Caco-2 (cell line): Measurements from ENCODE around the gene KCNC1. TPM values are rescaled to one million over a fixed set of nuclear protein-coding genes. Genes with fewer than 3 reads are reported as not detected.

ENCODE experiments used
- BruUV-seq: library from RNA; stranded (reverse); fragments of 400-500 nt; replicated peaks from 2 replicates; lab custom pipeline; 2021; lab: Mats Ljungman, UMichigan
- CTCF ChIA-PET: fragments of 300-600 bp; sonication (Branson Sonifier 250); formaldehyde crosslinking; loops from one replicate; lab custom pipeline; 2022; ENCODE audit warnings: antibody characterized with exemption; lab: Charles Lee
- POLR2A ChIA-PET: fragments of 300-600 bp; sonication (Branson Sonifier 250); formaldehyde crosslinking; loops from one replicate; lab custom pipeline; 2022; ENCODE audit warnings: antibody characterized with exemption; lab: Charles Lee
- DNase-seq, 2 experiments: peaks; one replicate each; pipeline versions ENCODE4 v3.0.0 to v3.0.0-alpha.2; 2020 to 2022
- H3K27me3 ChIP-seq: replicated peaks from 2 replicates; pipeline ENCODE4 v1.6.0; 2011; ENCODE audit warnings: low read length; ENCODE audit not compliant: control insufficient read depth, insufficient read depth
- H3K36me3 ChIP-seq: 2 replicates; pipeline ENCODE4 v1.5.1; 2011; ENCODE audit warnings: low read length; ENCODE audit not compliant: control insufficient read depth, insufficient read depth
- H3K4me1 ChIP-seq: fragments of 250-450 bp; sonication (Bioruptor Pico); 2 replicates; pipeline ENCODE4 v1.5.1; 2020; ENCODE audit warnings: mild to moderate bottlenecking
- H3K4me3 ChIP-seq: 2 replicates; pipeline ENCODE4 v1.5.1; 2011; ENCODE audit warnings: low read depth, mild to moderate bottlenecking, control low read depth, low read length
- H3K9me3 ChIP-seq: fragments of 250-450 bp; sonication (Bioruptor Pico); 2 replicates; pipeline ENCODE4 v1.5.1; 2020; ENCODE audit warnings: mild to moderate bottlenecking, moderate library complexity
- H3K27ac Mint-ChIP-seq: one replicate; pipeline ENCODE4 v1.8.0; 2022; ENCODE audit warnings: mixed read lengths; ENCODE audit not compliant: unreplicated experiment
- H3K27me3 Mint-ChIP-seq: one replicate; pipeline ENCODE4 v1.8.0; 2022; ENCODE audit warnings: mixed read lengths; ENCODE audit not compliant: insufficient read depth, unreplicated experiment
- H3K36me3 Mint-ChIP-seq: one replicate; pipeline ENCODE4 v1.8.0; 2022; ENCODE audit warnings: mild to moderate bottlenecking, mixed read lengths; ENCODE audit not compliant: insufficient read depth, unreplicated experiment
- H3K4me1 Mint-ChIP-seq: one replicate; pipeline ENCODE4 v1.8.0; 2022; ENCODE audit warnings: low read depth, mixed read lengths; ENCODE audit not compliant: unreplicated experiment
- H3K4me3 Mint-ChIP-seq: one replicate; pipeline ENCODE4 v1.8.0; 2022; ENCODE audit warnings: mild to moderate bottlenecking, moderate library complexity, mixed read lengths; ENCODE audit not compliant: unreplicated experiment
- H3K9me3 Mint-ChIP-seq: one replicate; pipeline ENCODE4 v1.8.0; 2022; ENCODE audit warnings: mixed read lengths; ENCODE audit not compliant: unreplicated experiment
- CTCF ChIP-seq, 2 experiments: fragments of 200-600 bp in 1 of 2; IDR thresholded peaks; 1 replicate in 1 of 2; 2 replicates in 1 of 2; pipeline versions ENCODE4 v1.5.1 to v1.8.0; 2011 to 2022; ENCODE audit warnings: antibody characterized with exemption in 1 of 2, control low read depth in 1 of 2, inconsistent platforms in 1 of 2, low read depth in 1 of 2, low read length in 1 of 2, mild to moderate bottlenecking in 1 of 2, moderate library complexity in 1 of 2; ENCODE audit not compliant: insufficient read depth in 1 of 2, severe bottlenecking in 1 of 2, unreplicated experiment in 1 of 2
- intact Hi-C: fragments of 100-400 bp; cut with micrococcal nuclease; formaldehyde crosslinking; loops from one replicate; pipeline ENCODE4 v1.10.0; 2022; ENCODE audit not compliant: unreplicated experiment
- total RNA-seq: library from RNA; stranded (reverse); gene quantifications from 2 replicates; pipeline ENCODE4 v1.2.3, GENCODE V29; 2022

Gene KCNC1
- total RNA-seq, 1 experiment from 2014 or later, result 0.07 TPM

- no peak for TF ChIP-seq CTCF (IDR thresholded peaks at IDR 0.05; ENCODE audit: insufficient read depth in 1 of 2, low read depth in 1 of 2, low read length in 1 of 2, severe bottlenecking in 1 of 2, unreplicated experiment in 1 of 2)
These were observed 60.4 kb downstream of the KCNC1 start for GRCh38 chr11:17794981-17795380.

GRCh38 chr11:17796154-17796553 lies 61.6 kb downstream of the KCNC1 start:
- H3K4me1 ChIP-seq, result no peaks in the 10 kb centered on the region
- intact Hi-C loops, result no loop called here
- H3K4me1 Mint-ChIP-seq, result no peaks in the 10 kb centered on the region
- no peaks in the 10 kb centered on the region for H3K9me3 Mint-ChIP-seq
- no peak overlapping the region for H3K27ac Mint-ChIP-seq
- no peaks in the 10 kb centered on the region for H3K36me3 ChIP-seq
- no peaks in the 10 kb centered on the region; the same call in 1 of the 2 replicates for H3K27me3 ChIP-seq
- no peak overlapping the region for H3K4me3 Mint-ChIP-seq
- DNase-seq, result no peak
- POLR2A ChIA-PET, result no interaction called here
- H3K9me3 ChIP-seq, result no peaks in the 10 kb centered on the region
- H3K4me3 ChIP-seq, result no peak overlapping the region
- no peaks in the 10 kb centered on the region for H3K36me3 Mint-ChIP-seq
- BruUV-seq, result no TSS peak
- H3K27me3 Mint-ChIP-seq, result no peaks in the 10 kb centered on the region
- no peak for TF ChIP-seq CTCF (IDR thresholded peaks at IDR 0.05; ENCODE audit: insufficient read depth in 1 of 2, low read depth in 1 of 2, low read length in 1 of 2, severe bottlenecking in 1 of 2, unreplicated experiment in 1 of 2)
- CTCF ChIA-PET, result no interaction called here

More at GRCh38 chr11:17794981-17795380, 60.4 kb downstream of the KCNC1 start:
- Mint-ChIP-seq H3K9me3 (no peaks in the 10 kb centered on the region), H3K27ac (no peak overlapping the region), H3K27me3 (no peaks in the 10 kb centered on the region), H3K36me3 (no peaks in the 10 kb centered on the region), H3K4me3 (no peak overlapping the region), H3K4me1 (no peaks in the 10 kb centered on the region)
- no peak for DNase-seq
- POLR2A ChIA-PET, result no interaction called here
- no peaks in the 10 kb centered on the region for H3K4me1 ChIP-seq
- H3K4me3 ChIP-seq, result no peak overlapping the region
- no TSS peak for BruUV-seq
- CTCF ChIA-PET, result no interaction called here
- no peaks in the 10 kb centered on the region for H3K27me3 ChIP-seq
- no peaks in the 10 kb centered on the region for H3K36me3 ChIP-seq
- intact Hi-C loops, result no loop called here
- H3K9me3 ChIP-seq, result no peaks in the 10 kb centered on the region

- Histone ChIP-seq H3K9me3 (no peaks in the 10 kb centered on the region), H3K4me1 (no peaks in the 10 kb centered on the region), H3K27me3 (no peaks in the 10 kb centered on the region; the same call in 1 of the 2 replicates), H3K36me3 (no peaks in the 10 kb centered on the region), H3K4me3 (no peak overlapping the region)
- H3K4me3 Mint-ChIP-seq, result no peak overlapping the region
- intact Hi-C loops, result no loop called here
- H3K4me1 Mint-ChIP-seq, result no peaks in the 10 kb centered on the region
- no peaks in the 10 kb centered on the region for H3K27me3 Mint-ChIP-seq
- POLR2A ChIA-PET, result no interaction called here
- no peak for DNase-seq
- no peaks in the 10 kb centered on the region for H3K36me3 Mint-ChIP-seq
- TF ChIP-seq CTCF (IDR thresholded peaks at IDR 0.05; ENCODE audit: insufficient read depth in 1 of 2, low read depth in 1 of 2, low read length in 1 of 2, severe bottlenecking in 1 of 2, unreplicated experiment in 1 of 2), result no peak
- CTCF ChIA-PET, result no interaction called here
- BruUV-seq, result no TSS peak
- H3K27ac Mint-ChIP-seq, result no peak overlapping the region
- no peaks in the 10 kb centered on the region for H3K9me3 Mint-ChIP-seq
These were observed 63.7 kb downstream of the KCNC1 start for GRCh38 chr11:17798253-17798652.
